SK-N-SH treated with all-trans-retinoic acid at 6 μM for 48 hours (cell line): ENCODE measurements around the gene TNFAIP8.

Experiments
- BACH2 ChIP-seq: fragments of 250-450 bp; sonication (Bioruptor Pico); IDR thresholded peaks from 2 replicates; pipeline ENCODE4 v1.9.0; 2021; ENCODE audit warnings: mild to moderate bottlenecking, borderline replicate concordance
- GLIS3 ChIP-seq: fragments of 250-450 bp; sonication (Bioruptor Pico); IDR thresholded peaks from 2 replicates; pipeline ENCODE4 v1.5.0; 2020; ENCODE audit warnings: mild to moderate bottlenecking, moderate library complexity
- OSR1 ChIP-seq: fragments of 250-450 bp; sonication (Bioruptor Pico); IDR thresholded peaks from 2 replicates; pipeline ENCODE4 v1.8.0; 2022; ENCODE audit warnings: moderate library complexity, mild to moderate bottlenecking, inconsistent platforms
- RARB ChIP-seq: fragments of 250-450 bp; sonication (Bioruptor Pico); IDR thresholded peaks from 2 replicates; pipeline ENCODE4 v1.8.0; 2021; ENCODE audit warnings: mild to moderate bottlenecking, moderate library complexity
- SNAI2 ChIP-seq: fragments of 250-450 bp; sonication (Bioruptor Pico); IDR thresholded peaks from 2 replicates; pipeline ENCODE4 v1.5.0; 2020; ENCODE audit warnings: mild to moderate bottlenecking, moderate library complexity
- ZNF70 ChIP-seq: fragments of 450-650 bp; formaldehyde crosslinking; IDR thresholded peaks from 2 replicates; pipeline ENCODE4 v1.5.0; 2020; ENCODE audit warnings: mild to moderate bottlenecking, moderate library complexity
- ZNF8 ChIP-seq: fragments of 450-650 bp; formaldehyde crosslinking; IDR thresholded peaks from 2 replicates; pipeline ENCODE4 v1.5.0; 2020; ENCODE audit warnings: mild to moderate bottlenecking, moderate library complexity
- TF ChIP-seq, protein P1 (sequence below): fragments of 250-450 bp; sonication (Bioruptor Pico); IDR thresholded peaks from 2 replicates; pipeline ENCODE4 v1.5.0; 2020; ENCODE audit warnings: mild to moderate bottlenecking, moderate library complexity
- TF ChIP-seq, protein P2 (sequence below): fragments of 250-450 bp; sonication (Bioruptor Pico); IDR thresholded peaks from 2 replicates; pipeline ENCODE4 v1.8.0; 2021; ENCODE audit warnings: low read depth, mild to moderate bottlenecking, moderate library complexity, borderline replicate concordance
- TF ChIP-seq, protein P3 (sequence below): fragments of 250-450 bp; sonication (Bioruptor Pico); IDR thresholded peaks from 2 replicates; pipeline ENCODE4 v1.8.0; 2020; ENCODE audit warnings: mild to moderate bottlenecking, moderate library complexity, borderline replicate concordance
- TF ChIP-seq, protein P4 (sequence below): fragments of 250-450 bp; sonication (Bioruptor Pico); IDR thresholded peaks from 2 replicates; pipeline ENCODE4 v1.5.1; 2020; ENCODE audit warnings: low read depth, mild to moderate bottlenecking, moderate library complexity

DNA sequence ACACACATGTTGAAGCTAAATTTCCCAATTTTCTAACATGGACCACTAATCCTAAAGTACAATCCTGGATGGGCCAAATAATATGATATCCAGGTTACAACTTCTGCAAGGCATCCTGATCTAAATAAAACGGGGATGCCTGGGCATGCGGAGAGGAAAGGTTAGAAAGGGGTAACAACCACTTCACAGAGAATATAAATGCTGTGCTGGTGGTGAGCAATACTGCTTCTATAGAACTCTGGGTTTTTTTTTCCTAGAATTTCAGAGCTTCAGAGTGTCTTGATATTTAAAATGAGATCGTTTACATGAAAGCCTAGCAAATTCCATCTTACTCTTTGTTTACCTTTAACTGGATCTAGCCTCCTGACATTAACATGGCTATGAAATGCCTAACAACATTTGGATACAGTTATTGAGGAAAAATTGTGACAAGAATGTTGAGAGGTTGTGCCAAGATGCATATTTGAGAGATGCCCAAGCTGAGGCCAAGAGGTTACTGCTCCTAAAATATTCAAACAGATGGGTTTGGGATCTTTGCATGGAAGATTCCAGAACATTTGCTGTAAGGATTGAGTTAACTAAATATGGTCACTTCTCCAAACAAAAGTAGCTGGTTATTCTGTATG, 22.4 kb downstream of the TNFAIP8 start:
- TF ChIP-seq OSR1 (CRISPR knock-in tag) (no peak), ZNF8 (CRISPR knock-in tag) (no peak), RARB (no peak), BACH2 (CRISPR knock-in tag) (no peak), SNAI2 (CRISPR knock-in tag) (no peak), ZNF70 (no peak), GLIS3 (CRISPR knock-in tag) (no peak)
- TF ChIP-seq, protein P1, sequence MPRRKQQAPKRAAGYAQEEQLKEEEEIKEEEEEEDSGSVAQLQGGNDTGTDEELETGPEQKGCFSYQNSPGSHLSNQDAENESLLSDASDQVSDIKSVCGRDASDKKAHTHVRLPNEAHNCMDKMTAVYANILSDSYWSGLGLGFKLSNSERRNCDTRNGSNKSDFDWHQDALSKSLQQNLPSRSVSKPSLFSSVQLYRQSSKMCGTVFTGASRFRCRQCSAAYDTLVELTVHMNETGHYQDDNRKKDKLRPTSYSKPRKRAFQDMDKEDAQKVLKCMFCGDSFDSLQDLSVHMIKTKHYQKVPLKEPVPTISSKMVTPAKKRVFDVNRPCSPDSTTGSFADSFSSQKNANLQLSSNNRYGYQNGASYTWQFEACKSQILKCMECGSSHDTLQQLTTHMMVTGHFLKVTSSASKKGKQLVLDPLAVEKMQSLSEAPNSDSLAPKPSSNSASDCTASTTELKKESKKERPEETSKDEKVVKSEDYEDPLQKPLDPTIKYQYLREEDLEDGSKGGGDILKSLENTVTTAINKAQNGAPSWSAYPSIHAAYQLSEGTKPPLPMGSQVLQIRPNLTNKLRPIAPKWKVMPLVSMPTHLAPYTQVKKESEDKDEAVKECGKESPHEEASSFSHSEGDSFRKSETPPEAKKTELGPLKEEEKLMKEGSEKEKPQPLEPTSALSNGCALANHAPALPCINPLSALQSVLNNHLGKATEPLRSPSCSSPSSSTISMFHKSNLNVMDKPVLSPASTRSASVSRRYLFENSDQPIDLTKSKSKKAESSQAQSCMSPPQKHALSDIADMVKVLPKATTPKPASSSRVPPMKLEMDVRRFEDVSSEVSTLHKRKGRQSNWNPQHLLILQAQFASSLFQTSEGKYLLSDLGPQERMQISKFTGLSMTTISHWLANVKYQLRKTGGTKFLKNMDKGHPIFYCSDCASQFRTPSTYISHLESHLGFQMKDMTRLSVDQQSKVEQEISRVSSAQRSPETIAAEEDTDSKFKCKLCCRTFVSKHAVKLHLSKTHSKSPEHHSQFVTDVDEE (CRISPR knock-in tag), result no peak
- TF ChIP-seq, protein P2, sequence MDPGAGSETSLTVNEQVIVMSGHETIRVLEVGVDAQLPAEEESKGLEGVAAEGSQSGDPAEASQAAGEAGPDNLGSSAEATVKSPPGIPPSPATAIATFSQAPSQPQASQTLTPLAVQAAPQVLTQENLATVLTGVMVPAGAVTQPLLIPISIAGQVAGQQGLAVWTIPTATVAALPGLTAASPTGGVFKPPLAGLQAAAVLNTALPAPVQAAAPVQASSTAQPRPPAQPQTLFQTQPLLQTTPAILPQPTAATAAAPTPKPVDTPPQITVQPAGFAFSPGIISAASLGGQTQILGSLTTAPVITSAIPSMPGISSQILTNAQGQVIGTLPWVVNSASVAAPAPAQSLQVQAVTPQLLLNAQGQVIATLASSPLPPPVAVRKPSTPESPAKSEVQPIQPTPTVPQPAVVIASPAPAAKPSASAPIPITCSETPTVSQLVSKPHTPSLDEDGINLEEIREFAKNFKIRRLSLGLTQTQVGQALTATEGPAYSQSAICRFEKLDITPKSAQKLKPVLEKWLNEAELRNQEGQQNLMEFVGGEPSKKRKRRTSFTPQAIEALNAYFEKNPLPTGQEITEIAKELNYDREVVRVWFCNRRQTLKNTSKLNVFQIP (CRISPR knock-in tag), result no peak
- TF ChIP-seq, protein P3, sequence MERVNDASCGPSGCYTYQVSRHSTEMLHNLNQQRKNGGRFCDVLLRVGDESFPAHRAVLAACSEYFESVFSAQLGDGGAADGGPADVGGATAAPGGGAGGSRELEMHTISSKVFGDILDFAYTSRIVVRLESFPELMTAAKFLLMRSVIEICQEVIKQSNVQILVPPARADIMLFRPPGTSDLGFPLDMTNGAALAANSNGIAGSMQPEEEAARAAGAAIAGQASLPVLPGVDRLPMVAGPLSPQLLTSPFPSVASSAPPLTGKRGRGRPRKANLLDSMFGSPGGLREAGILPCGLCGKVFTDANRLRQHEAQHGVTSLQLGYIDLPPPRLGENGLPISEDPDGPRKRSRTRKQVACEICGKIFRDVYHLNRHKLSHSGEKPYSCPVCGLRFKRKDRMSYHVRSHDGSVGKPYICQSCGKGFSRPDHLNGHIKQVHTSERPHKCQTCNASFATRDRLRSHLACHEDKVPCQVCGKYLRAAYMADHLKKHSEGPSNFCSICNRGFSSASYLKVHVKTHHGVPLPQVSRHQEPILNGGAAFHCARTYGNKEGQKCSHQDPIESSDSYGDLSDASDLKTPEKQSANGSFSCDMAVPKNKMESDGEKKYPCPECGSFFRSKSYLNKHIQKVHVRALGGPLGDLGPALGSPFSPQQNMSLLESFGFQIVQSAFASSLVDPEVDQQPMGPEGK (CRISPR knock-in tag), result no peak
- TF ChIP-seq, protein P4, sequence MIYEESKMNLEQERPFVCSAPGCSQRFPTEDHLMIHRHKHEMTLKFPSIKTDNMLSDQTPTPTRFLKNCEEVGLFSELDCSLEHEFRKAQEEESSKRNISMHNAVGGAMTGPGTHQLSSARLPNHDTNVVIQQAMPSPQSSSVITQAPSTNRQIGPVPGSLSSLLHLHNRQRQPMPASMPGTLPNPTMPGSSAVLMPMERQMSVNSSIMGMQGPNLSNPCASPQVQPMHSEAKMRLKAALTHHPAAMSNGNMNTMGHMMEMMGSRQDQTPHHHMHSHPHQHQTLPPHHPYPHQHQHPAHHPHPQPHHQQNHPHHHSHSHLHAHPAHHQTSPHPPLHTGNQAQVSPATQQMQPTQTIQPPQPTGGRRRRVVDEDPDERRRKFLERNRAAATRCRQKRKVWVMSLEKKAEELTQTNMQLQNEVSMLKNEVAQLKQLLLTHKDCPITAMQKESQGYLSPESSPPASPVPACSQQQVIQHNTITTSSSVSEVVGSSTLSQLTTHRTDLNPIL (CRISPR knock-in tag), result no peak
